Spleen (tissue), 11 donors: ENCODE results near the gene LSS. TPM values are rescaled to one million over a fixed set of nuclear protein-coding genes. Genes with fewer than 3 reads are reported as not detected.
A peak's percentile ranks its signal among the peaks of the same experiment; 100 is the strongest.

Experiments
- DNase-seq: peaks from one replicate; pipeline ENCODE4 v3.0.0-alpha.2; 2020
- H3K27ac ChIP-seq, 8 donors: fragments of 200-600 bp; sonication (generic) in 7 of 8; 1 replicate in 4 of 8; 2 replicates in 4 of 8; pipeline versions ENCODE4 v1.5.0 to v1.8.0; 2016 to 2021; ENCODE audit warnings: inconsistent platforms in 4 of 8, mild to moderate bottlenecking in 4 of 8, moderate library complexity in 1 of 8
- H3K27me3 ChIP-seq, 7 donors: fragments of 200-600 bp; sonication (generic) in 6 of 7; replicated peaks in 1 of 7; 1 replicate in 4 of 7; 2 replicates in 3 of 7; pipeline versions ENCODE4 v1.5.0 to v1.8.0; 2016 to 2021; ENCODE audit warnings: inconsistent platforms in 3 of 7, mild to moderate bottlenecking in 1 of 7
- H3K36me3 ChIP-seq, 6 donors: fragments of 200-600 bp; sonication (generic) in 5 of 6; 1 replicate in 4 of 6; 2 replicates in 2 of 6; pipeline versions ENCODE4 v1.5.0 to v1.8.0; 2016 to 2021; ENCODE audit warnings: inconsistent platforms in 2 of 6
- H3K4me1 ChIP-seq, 6 donors: fragments of 200-600 bp; sonication (generic) in 5 of 6; 1 replicate in 3 of 6; 2 replicates in 3 of 6; pipeline versions ENCODE4 v1.5.0 to v1.8.0; 2016 to 2021; ENCODE audit warnings: inconsistent platforms in 3 of 6
- H3K4me3 ChIP-seq, 8 donors: fragments of 200-600 bp; sonication (generic) in 7 of 8; 1 replicate in 4 of 8; 2 replicates in 4 of 8; pipeline versions ENCODE4 v1.5.0 to v1.8.0; 2016 to 2021; ENCODE audit warnings: inconsistent platforms in 4 of 8, mild to moderate bottlenecking in 4 of 8, moderate library complexity in 2 of 8
- H3K9me3 ChIP-seq, 8 donors: fragments of 200-600 bp; sonication (generic) in 7 of 8; 1 replicate in 4 of 8; 2 replicates in 4 of 8; pipeline versions ENCODE4 v1.5.0 to v1.8.0; 2016 to 2021; ENCODE audit warnings: inconsistent platforms in 4 of 8
- POLR2A ChIP-seq, 3 donors: fragments of 450-650 bp; IDR thresholded peaks; one replicate each; pipeline ENCODE4 v1.5.1; 2017; ENCODE audit warnings: antibody characterized with exemption in 3 of 3, mild to moderate bottlenecking in 1 of 3
- POLR2AphosphoS5 ChIP-seq, 3 donors: sonication (generic); formaldehyde crosslinking; IDR thresholded peaks; one replicate each; pipeline ENCODE4 v1.5.1; 2017; ENCODE audit warnings: antibody characterized with exemption in 3 of 3
- WGBS, 5 donors: extraction: QIAGEN DNeasy Blood & Tissue Kit in 3 of 5; methylation state at CpG; one replicate each; pipeline versions ENCODE4 v1.1.5 to v1.1.7; 2013 to 2018; 5-methylcytosine and 5-hydroxymethylcytosine counted together
- intact Hi-C: fragments of 100-400 bp; cut with DNase I; formaldehyde crosslinking; loops from one replicate; pipeline ENCODE4 v1.15.0; 2023; ENCODE audit warnings: low total_unique reads
- polyA plus RNA-seq, 3 donors: library from polyadenylated mRNA; stranded (reverse); fragments of 200-250 nt; gene quantifications; one replicate each; pipeline ENCODE4 v1.2.1, GENCODE V29; 2013
- total RNA-seq, 7 donors: library from RNA; depleted of rRNA in 3 of 7; stranded (reverse); fragments of >200 nt in 3 of 7; fragmentation: NEBNext Ultra II Directional in 4 of 7; extraction: Animal tissue kit (Norgen Biotek cat#: 25700) in 4 of 7; gene quantifications; one replicate each; pipeline versions ENCODE4 v1.1.0 to v1.2.1, GENCODE V29; 2016 to 2021
- TF ChIP-seq, protein P1 (sequence below), 11 experiments: fragments of 200-600 bp in 7 of 11; fragments of 450-650 bp in 4 of 11; sonication (generic) in 4 of 11; IDR thresholded peaks in 8 of 11; conservative IDR thresholded peaks in 3 of 11; 1 replicate in 7 of 11; 2 replicates in 4 of 11; pipeline versions ENCODE4 v1.4.0 to v1.8.0; 2016 to 2021; ENCODE audit warnings: antibody characterized with exemption in 11 of 11, inconsistent platforms in 4 of 11, mild to moderate bottlenecking in 1 of 11
- donor health status: healthy with polysubstance abuse.
- donor health status: DM: no; HTN: no; CAD: no; lungs with moderate emphysema.
- donor health status: DM: no; HTN: no; CAD: no.
- donor health status: Bipolar disorder and iron deficiency.
- donor health status: healthy.
- donor health status: DM: no; HTN: no; CAD: no.
- donor health status: DM: yes; HTN: yes; CAD: no.

The LSS gene
- total and polyA plus RNA-seq, 10 donors = 6.3 to 31.2 (median 24.5) TPM

DNA sequence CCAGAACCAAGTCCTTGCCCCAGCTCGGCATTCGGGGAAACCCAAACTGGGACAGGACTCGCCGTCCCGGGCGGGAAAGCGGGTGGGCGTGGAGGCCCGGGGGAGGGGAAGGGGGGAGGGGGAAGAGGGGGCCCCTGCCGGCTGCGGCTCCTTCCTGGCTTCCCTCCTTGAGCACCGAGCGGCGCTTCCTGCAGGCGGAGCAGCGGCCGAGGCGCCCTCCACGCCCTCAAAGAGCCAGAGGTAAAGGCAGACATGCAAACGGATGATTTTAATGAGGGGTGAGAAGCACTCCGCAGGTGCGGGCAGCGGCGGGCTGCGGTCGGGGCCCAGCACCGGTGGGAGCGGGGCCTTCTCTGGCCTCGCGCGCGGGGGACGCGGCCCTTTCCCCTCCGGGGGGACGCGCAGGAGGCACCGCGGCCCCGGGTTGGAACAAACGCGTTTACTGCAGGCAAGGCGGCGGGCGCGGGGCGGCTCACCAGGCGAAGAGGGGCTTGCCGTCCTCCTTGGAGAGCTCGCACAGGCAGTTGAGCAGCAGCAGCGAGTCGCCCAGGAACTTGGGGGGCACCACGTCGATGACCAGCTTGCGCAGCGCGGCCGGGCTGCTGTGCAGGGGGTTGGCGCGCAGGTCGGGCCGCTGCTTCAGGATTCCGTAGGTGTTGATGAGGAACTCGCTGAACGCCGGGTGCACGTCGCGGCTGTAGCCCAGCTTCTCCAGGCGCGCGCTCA, 67.5 kb downstream of the LSS start:
- peaks cover 0 to 28% (median 0%) of the 10 kb centered on the region in 6 donors for H3K36me3 ChIP-seq
- peak; percentile 48 for DNase-seq
- peaks cover 0 to 32% (median 11%) of the 10 kb centered on the region in 7 donors for H3K27me3 ChIP-seq
- no peaks in the 10 kb centered on the region for H3K9me3 ChIP-seq
- H3K4me1 ChIP-seq = peaks cover 0 to 10% (median 0%) of the 10 kb centered on the region in 6 donors
- intact Hi-C loops = no loop called here
- peak overlapping the region in 3 of 8 donors; percentile 2 to 46 (median 17) for H3K4me3 ChIP-seq
- TF ChIP-seq, protein P1, sequence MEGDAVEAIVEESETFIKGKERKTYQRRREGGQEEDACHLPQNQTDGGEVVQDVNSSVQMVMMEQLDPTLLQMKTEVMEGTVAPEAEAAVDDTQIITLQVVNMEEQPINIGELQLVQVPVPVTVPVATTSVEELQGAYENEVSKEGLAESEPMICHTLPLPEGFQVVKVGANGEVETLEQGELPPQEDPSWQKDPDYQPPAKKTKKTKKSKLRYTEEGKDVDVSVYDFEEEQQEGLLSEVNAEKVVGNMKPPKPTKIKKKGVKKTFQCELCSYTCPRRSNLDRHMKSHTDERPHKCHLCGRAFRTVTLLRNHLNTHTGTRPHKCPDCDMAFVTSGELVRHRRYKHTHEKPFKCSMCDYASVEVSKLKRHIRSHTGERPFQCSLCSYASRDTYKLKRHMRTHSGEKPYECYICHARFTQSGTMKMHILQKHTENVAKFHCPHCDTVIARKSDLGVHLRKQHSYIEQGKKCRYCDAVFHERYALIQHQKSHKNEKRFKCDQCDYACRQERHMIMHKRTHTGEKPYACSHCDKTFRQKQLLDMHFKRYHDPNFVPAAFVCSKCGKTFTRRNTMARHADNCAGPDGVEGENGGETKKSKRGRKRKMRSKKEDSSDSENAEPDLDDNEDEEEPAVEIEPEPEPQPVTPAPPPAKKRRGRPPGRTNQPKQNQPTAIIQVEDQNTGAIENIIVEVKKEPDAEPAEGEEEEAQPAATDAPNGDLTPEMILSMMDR (IDR thresholded peaks at IDR 0.05 in 8 of 11, conservative IDR thresholded peaks at IDR 0.05 in 3 of 11) = no peak
- no peak for TF ChIP-seq POLR2A (IDR thresholded peaks at IDR 0.05)
- TF ChIP-seq POLR2AphosphoS5 (IDR thresholded peaks at IDR 0.05) = no peak
- WGBS, 5 donors = 52 to 96% (median 79%) methylated on average over 46 to 72 of the region's 72 CpGs
- no peak overlapping the region for H3K27ac ChIP-seq

GRCh38 chr21:46160657-46160906, 68.0 kb downstream of the LSS start:
- DNase-seq = no peak

DNA sequence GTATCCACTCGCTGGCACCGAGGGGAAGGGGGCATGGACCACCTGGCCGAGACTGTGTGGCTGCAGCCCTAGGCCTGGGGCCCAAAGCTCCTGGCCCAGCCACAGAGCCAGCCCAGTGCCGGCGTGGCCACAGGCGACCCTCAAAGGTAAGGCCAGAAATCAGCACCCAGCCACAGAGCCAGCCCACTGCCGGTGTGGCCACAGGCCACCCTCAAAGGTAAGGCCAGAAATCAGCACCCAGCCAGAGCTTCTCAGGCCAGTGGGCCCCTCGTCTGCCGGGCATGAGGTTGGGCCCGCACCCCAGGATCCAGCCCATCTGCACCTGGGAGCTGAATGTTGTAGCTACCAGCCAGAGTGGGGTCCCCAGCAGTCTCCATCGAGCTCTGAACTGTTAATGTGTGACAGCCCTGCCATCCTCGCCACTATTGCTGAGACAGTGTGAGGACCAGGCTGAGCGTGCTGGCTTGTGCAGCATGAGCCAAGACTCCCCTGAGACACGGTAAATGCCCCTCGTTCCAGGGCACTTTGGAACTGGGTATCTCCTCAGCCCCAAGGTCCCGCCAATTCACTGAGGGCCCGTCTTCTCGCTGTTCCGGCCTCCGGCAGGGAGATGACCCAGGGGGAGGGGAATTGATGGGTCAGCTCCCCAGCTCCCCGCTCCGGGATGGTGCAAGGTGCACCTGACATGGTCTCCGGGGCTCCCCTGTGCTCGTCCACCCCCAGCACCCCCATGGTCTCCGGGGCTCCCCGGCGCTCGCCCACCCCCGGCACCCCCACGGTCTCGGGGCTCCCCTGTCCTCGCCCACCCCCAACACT, 68.5 kb downstream of the LSS start:
- Histone ChIP-seq H3K36me3 (peaks cover 0 to 28% (median 0%) of the 10 kb centered on the region in 6 donors), H3K4me1 (peaks cover 0 to 10% (median 0%) of the 10 kb centered on the region in 6 donors), H3K4me3 (no peak overlapping the region), H3K27me3 (peaks cover 0 to 32% (median 11%) of the 10 kb centered on the region in 7 donors), H3K27ac (no peak overlapping the region), H3K9me3 (no peaks in the 10 kb centered on the region)
- no peak for DNase-seq
- WGBS, 5 donors = 89 to 99% (median 95%) methylated on average over 17 to 32 of the region's 32 CpGs
- TF ChIP-seq, protein P1 (IDR thresholded peaks at IDR 0.05 in 8 of 11, conservative IDR thresholded peaks at IDR 0.05 in 3 of 11) = no peak
- no peak for TF ChIP-seq POLR2A (IDR thresholded peaks at IDR 0.05)
- no peak for TF ChIP-seq POLR2AphosphoS5 (IDR thresholded peaks at IDR 0.05)
- intact Hi-C loops = no loop called here

More at GRCh38 chr21:46160657-46160906, 68.0 kb downstream of the LSS start:
- H3K27ac ChIP-seq = no peak overlapping the region
- WGBS, 5 donors = 88 to 98% (median 94%) methylated on average over 20 to 22 of the region's 22 CpGs
- no peak overlapping the region for H3K4me3 ChIP-seq
- H3K27me3 ChIP-seq = peaks cover 0 to 32% (median 11%) of the 10 kb centered on the region in 7 donors
- H3K9me3 ChIP-seq = no peaks in the 10 kb centered on the region
- TF ChIP-seq, protein P1 (IDR thresholded peaks at IDR 0.05 in 8 of 11, conservative IDR thresholded peaks at IDR 0.05 in 3 of 11) = no peak
- no peak for TF ChIP-seq POLR2AphosphoS5 (IDR thresholded peaks at IDR 0.05)
- no peak for TF ChIP-seq POLR2A (IDR thresholded peaks at IDR 0.05)
- H3K36me3 ChIP-seq = peaks cover 0 to 28% (median 0%) of the 10 kb centered on the region in 6 donors
- intact Hi-C loops = no loop called here
- peaks cover 0 to 10% (median 0%) of the 10 kb centered on the region in 6 donors for H3K4me1 ChIP-seq

- H3K4me3 ChIP-seq = no peak overlapping the region
- 87 to 98% (median 95%) methylated on average over 12 of the region's 12 CpGs for WGBS, 5 donors
- intact Hi-C loops = no loop called here
- peaks cover 0 to 10% (median 0%) of the 10 kb centered on the region in 6 donors for H3K4me1 ChIP-seq
- TF ChIP-seq, protein P1 (IDR thresholded peaks at IDR 0.05 in 8 of 11, conservative IDR thresholded peaks at IDR 0.05 in 3 of 11) = no peak
- no peak for TF ChIP-seq POLR2AphosphoS5 (IDR thresholded peaks at IDR 0.05)
- no peak for TF ChIP-seq POLR2A (IDR thresholded peaks at IDR 0.05)
- no peak for DNase-seq
- H3K27ac ChIP-seq = no peak overlapping the region
- no peaks in the 10 kb centered on the region for H3K9me3 ChIP-seq
- H3K36me3 ChIP-seq = peaks cover 0 to 28% (median 0%) of the 10 kb centered on the region in 6 donors
- peaks cover 0 to 32% (median 11%) of the 10 kb centered on the region in 7 donors for H3K27me3 ChIP-seq
These were observed 69.2 kb downstream of the LSS start for GRCh38 chr21:46159390-46159789.
